HG02973 (cell line): ENCODE results near the gene GRAMD4.

Source experiments
- ATAC-seq: cut with Tn5 transposase; IDR thresholded peaks from one replicate; pipeline ENCODE4 v1.9.1; 2021; ENCODE audit warnings: moderate library complexity; ENCODE audit not compliant: unreplicated experiment

The GRAMD4 gene, protein sequence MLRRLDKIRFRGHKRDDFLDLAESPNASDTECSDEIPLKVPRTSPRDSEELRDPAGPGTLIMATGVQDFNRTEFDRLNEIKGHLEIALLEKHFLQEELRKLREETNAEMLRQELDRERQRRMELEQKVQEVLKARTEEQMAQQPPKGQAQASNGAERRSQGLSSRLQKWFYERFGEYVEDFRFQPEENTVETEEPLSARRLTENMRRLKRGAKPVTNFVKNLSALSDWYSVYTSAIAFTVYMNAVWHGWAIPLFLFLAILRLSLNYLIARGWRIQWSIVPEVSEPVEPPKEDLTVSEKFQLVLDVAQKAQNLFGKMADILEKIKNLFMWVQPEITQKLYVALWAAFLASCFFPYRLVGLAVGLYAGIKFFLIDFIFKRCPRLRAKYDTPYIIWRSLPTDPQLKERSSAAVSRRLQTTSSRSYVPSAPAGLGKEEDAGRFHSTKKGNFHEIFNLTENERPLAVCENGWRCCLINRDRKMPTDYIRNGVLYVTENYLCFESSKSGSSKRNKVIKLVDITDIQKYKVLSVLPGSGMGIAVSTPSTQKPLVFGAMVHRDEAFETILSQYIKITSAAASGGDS

DNA sequence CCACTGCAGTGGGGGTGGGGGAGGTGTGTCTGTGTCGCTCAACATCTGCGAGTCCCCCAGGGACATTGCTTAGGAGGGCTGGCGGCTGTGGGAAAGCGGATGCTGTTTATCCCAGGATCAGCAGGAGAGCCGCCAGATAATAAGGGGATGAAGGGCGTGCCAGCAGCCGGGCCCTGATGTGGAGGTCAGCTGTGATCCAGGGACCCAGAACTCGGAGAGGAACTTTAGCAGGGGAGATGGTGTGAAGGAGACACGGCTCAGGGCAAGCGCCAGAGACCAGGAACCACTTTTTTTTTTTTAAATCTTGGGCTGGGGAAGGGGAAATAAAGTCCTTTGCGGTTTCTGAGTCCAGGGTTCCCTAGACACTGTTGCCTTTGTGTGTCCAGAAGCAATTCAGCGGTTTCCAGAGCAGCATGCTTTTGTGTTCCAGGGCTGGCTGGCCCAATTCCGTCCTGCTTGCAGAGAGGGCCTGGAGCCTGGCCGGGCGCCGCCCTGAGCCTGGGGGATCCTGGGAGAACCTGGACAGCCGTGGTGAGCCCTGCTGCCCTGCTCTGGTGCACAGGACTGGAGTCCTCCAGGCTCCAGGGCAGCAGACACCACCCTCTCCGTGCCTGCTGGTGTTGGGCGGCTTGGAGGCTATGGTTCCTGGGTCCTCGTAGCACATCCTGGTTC lies at the start of gene GRAMD4:
Gene GRAMD4 (plus strand): TSS at position 557 of the 672 bp plus-strand sequence. CDS start 6,414 bp downstream, outside the sequence.
- ATAC-seq = no peak

DNA sequence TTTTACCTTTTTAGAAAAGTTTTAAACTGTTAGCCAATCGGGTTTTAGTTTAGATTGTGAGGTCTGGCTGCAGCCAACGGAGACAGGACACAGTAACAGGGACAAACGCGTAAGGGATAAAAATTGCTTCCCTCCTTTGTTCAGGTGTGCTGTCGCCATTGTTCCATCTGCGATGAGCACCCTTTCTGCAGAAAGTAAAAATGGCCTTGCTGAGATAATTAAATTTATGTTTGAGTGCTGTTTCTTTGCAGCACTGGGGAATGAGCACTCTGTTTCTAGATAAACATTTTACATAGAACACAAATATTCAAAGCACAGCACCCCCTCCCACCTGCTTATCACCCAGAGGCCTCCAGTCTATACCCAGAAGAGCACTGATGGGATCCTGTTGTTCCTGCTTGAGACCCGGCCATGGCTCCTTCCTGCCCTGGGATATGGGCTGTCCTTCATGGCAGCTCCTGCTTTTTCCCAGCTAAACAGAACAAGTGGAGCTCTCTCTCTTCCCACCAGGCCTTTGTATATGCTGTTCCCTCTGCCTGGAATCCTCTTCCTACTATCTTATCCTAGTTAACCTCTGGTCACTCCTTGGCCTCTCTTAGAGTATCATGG lies 48.4 kb upstream of the GRAMD4 start:
- ATAC-seq = no peak

DNA sequence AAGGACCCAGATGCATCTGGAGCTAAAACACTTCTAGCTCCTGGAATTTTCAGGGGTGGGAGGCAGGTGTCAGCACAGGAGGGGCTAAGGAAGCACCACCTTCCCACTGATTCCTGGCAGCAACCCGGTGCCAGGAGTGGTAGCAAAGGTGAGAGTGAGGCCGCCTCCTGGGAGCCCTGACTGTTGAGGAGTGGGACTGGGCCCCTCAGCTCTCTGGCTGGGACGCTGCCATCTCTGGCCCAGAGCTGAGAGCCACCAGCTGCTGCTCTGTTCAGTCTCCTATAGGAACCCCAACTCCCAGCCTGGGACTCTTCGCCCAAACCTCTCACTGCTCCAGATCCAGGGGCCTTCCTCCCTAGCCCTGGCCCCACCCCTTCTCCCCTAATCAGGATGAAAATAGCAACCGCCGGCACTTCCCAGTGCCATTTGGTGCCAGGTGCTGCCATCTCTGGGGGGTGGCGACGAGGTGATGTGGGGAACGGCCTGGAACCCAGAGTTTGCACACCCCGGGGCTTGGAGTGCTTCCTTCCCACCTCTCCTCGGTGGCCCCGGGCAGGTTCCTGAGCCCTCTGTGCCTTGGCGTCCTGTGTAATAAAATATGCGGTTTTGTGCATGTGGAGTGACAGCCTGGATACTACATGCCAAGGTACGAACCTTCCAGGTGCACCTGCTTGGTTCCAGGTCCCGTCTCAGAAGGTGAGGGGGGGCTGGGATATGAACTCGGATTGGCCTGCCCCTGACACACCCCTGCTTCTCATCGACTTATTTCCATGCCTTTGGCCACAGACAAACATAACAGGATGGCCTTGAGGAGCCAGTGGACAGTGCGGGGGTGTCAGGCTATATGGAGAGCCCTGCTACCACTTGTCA lies 47.0 kb upstream of the GRAMD4 start:
- no peak for ATAC-seq

DNA sequence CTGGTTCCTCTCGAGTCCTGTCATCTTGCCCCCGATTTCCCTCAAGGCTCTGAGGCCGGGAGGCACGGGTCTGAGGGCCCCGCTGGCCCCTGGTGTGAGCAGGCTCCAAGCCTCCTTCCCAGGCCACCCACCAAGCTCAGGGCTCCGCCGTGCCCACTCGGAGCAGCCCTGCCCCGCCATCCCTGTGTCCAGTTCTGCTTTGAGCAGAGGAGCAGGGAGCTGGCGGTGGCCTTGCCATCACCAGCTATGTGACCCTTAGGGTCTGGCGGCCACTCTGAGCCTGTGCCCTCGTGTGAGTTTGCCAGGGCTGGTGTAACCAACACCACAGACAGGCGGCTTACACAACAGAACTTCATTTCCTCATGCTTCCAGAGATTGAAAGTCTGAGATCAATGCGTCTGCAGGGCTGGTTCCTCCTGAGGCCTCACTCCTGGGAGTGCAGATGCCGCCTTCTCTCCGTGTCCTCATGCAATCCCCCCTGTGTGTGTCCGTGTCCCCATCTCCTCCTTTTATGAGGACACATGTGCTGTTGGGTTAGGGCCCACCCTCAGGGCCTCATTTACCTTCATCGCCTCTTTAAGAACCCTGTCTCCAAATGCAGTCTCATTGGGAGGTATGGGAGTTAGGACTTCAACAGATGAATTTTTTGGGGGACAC lies 46.3 kb upstream of the GRAMD4 start:
- ATAC-seq = no peak

DNA sequence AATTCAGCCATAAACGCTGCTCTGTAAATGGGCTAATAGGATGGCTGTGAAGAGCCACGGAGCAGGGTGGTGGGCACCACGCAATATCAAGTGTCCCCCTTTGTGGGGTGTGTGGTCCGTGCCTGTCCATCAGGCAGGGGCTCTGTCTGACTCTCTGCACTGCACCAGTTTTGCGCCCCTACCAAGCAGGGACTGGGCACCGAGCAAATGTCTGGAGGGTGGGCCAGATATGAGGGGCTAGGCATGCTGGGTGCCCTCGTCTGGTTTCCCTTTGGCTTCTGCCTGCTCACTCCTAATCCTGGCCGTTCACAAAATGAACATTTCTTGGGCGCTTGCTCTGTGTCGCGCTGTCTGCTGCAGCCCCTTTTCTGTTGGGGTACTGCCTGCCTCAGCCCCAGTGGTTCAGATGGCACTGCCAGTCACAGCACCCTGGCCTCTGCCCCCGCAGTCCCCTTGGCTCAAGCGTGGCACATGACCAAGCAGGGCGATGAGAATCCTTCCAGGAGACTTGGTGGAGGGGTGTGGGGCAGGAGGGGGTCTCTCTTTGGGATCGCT lies 45.7 kb upstream of the GRAMD4 start:
- ATAC-seq = no peak

DNA sequence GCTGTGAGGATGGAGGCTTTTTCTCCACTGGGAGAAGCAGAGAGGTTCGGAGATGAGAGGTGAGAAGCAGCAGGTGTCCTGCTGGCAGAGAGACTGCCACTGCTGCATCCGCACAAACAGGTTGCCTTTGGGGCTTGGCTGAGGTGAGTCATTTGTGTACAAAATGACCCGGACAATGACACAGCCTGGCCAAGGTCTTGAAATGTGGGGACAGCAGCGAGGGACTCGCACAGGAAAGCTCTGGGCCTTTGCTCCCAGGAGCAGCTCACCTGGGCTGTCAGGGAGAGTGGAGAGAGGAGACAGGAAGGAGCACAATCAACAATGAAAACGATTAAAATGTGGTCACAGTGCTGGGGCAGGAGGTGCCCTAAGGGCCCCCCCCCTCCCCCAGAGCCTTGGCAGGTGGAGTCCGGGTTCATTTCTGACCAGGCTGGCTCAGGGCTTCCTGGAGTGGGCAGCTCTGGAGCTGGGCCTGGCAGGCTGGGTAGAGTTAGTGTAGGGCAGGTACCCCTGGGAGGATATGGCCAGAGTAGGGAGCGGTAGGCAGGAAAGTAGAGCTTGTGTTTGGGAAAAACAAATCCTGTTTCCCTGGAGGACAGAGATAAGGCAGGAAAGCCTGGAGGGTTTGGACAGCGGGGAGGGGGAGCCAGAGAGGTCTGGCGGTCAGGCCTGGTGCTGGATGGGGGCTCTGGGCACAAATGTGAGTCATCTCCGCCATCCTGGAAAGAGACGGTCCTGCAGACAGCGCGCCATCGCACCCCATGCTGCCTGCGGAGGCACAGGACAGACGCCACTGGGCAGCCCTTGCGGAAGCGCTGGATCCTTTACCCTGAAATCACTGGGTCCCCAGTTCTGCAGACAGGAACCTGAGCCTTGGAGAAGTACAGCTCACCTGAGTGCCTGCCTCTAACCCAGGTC lies 44.9 kb upstream of the GRAMD4 start:
- no peak for ATAC-seq

DNA sequence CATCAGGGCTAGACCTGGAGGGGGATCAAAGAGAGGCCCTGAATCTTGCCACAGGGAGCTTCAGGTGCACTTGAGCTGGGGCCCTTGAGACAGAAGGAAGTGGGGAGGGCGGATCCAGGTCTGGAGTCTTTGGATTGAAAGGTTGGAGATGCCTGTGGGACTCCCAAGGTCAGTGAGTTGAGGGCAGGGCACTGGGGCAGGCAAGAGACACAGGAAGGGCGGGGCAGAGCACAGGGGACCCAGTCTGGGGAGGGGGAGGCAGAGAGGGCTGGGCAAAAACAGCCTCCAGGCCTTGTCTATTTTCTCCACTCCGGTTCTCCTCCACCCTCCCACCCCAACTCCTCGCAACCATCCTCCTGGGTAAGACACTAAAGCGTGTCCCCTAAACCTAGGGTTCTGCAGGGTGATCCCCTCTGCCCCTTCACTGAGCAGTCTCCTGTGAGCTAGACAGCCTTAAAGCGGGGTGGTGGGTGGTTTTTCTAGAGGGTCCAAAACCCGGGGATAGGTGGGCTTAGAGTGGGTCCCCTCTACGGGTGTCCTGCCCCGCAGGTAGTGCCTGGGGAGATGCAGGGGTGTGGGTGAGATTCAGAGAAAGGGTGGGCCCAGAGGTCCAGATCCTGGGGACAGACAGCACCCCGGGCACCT lies 44.2 kb upstream of the GRAMD4 start:
- ATAC-seq = no peak

DNA sequence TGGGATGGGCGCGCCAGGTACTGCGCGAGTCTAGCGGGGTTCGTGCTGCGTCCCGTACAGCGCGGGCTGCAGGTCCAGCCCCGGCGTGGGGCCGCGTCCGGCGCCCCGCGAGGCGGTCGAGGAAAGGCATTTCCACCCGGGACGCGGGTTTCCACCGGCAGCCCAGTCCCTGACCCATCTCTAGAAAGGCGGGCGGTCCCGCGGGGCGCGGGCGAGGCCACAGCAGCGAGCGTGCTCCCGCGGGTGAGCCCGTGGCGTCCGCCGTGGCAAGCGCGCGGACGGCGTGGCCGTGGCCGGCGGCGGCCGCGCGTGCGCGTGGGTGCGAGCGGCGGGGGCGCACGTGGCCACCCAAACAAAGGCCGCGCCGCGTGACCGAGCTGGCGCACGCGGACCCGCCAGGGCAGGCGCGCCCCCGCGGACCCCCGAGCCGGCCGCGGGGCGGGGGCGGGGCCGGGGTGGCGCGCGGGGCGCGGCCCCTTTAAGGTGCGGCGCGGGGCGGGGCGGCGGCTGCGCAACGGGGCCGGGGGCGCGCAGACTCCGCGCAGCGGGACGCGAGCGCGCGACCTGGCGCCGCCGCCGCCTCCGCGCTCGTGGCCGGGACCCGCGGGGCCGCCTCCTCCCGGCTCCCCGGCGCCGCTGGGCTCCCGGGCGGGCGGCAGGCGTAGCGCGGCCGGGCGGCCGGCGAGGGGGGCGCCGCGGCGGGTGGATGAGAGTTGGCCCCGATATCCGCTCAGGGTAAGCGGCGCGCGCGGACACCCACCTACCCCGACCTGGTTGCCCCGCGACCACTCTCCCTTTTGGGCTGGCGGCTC lies 43.4 kb upstream of the GRAMD4 start:
- no peak for ATAC-seq

DNA sequence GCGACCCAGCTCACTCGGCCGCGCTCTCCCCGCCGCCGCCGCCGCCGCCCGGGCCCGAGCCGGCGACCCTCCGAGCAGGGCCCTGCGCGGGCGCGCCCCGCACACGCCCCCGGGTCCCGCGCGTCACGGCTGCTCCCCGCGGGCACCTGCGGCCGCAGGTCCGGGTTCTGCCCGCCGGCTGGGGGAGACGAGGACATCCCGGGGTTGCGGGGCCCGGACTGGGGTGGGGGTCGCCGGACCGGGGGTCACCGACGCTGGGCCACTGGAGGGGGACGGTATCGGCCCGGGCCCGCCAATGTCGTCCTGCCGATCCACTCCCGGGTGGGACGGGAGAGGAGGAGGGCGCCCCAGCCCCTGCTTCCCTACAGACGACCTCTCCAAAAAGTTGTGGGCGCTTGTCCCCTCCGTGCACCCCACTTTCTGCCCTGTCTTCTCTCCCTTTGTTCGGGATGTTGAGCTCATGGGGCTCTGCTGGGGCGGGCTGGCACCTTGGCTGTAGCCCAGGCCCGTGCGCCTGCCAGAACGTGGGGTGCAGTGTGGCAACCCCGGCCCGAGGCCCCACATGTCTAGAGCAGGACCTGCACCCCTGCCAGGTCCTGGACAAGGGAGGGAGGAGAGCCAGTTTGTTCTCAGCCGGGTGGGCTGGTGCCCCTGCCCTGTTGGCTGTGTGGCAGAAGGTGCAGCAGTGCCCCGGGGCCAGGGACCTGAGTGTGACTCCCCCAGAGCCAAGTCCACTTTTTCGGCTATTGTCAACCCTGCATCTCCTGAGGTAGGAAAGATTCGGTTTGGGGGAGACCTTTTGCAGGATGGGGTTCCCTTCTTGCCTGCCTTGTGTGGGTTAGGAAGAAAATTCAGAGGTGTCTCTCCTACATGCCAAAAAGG lies 42.6 kb upstream of the GRAMD4 start:
- no peak for ATAC-seq

DNA sequence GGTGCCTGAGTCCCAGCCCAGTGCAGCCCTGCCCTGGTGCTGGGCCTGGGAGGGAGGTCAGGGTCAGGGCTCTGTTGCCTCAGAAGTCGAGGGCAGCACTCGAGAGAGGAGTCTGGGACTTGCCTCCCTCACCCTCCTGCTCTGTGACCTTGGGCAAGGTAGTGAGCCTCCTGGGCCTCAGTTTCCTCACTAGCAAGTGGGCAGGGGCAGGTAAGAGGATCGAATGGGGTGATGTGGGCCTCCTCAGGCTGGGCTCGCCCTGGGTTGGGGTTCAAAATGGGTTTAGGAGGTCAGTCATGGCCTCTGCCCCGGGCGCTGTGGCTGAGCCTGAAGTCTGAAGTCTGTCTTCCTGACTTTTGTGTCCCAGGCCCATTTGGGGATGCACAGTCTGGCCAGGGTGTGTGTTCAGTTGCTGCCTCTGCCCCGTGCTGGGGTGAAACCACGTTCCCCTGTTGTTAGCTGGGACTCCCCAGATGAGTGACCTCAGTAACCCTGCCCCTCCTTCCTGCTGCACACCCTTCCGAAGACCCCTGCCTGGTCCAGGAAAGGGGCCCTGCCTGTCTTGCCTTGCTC lies 41.8 kb upstream of the GRAMD4 start:
- no peak for ATAC-seq

DNA sequence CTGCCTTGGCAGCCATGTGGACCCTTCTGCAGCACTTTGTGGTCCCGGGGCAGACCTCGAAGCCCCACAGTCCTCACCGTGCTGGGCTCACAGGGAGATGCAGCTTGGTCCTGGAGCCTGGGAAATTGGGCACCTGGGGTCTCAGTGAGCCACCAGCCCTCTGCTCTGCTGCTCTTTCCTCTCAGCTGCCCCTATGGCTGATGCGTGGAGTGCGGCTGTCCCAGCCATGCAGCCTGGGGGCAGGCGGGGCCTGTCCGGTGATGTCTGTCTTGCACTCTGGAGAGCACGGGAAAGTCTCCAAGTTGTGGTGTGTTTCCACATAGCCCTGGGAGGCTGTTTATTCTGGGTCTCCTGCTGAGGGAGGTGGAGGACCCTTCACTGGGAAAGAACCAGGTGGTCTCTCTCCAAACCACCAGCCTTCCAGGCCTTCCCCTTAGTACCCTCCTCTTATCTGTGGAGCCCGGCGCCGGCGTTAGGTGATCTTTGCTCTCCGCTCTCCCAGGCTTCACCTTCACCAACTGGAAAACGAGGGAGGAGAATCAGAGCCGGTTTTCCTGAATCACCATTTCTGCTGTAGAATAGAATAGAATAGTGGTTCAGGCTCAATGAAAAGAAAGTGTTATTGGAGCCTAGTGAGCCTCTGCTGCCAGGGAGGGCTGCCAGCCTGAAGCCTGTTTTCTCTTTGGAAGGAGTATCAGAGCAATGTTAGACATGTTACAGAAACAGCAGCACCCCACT lies 41.2 kb upstream of the GRAMD4 start:
- ATAC-seq = no peak

DNA sequence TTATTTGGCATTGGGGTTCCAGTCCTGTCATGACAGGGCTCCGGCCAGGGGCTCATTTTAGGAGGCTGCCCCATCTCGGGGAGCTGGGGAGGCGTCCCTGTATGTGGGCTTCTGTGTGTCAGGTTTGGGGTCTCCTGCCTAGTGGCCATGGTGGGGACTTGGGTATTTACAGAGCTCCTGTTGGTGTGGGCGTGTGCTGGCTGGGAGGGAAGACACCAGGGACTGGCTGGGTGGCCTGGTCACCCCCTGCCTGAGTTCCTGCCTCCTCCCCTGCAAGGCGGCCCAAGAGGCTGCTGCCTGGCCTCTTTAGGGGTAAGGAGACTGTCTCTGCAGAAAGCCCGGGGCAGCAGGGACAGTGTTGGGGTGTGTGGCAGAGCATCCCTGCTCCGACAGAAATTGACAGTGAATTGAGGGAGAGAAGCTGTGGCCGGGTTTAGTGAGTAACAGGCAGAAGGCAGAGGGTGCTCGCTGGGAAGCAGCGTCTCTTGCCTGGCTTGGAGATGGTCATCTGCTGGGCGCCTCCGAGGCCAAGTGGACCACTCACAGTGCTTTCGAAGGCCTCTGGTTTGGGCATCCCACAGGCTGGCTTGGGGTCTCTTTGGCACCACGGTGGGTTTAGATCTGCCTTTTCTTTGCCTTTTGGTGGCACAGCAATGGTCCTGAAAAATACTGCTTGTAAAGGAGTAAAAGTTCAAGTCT lies 40.3 kb upstream of the GRAMD4 start:
- no peak for ATAC-seq

DNA sequence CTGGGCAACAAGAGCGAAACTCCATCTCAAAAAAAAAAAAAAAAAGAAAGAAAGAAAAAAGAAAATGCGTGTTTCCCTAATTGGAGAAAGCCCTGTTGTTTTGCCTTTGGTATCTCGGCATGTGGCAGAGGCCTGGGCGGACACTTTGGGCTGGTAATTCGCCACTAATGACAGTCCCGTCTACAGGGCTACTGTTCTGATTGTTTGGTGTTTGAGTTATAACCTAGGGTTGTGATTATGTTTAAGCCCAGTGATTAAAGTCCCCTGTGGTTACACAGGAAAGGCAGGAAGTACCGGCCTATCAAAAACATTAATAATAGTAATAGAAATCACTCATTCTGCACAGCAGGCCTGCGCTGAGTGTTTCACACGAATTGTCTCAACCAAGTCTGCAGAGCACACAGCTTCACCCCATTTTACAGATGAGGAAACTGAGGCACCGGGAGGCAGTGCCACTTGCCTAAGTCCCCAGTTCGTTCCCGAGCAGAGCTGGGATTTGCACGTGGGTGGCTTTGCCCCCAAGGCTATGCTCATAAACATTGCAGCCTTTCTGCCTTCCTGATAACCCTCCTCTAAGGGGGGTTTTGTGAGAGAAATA lies 39.1 kb upstream of the GRAMD4 start:
- no peak for ATAC-seq

DNA sequence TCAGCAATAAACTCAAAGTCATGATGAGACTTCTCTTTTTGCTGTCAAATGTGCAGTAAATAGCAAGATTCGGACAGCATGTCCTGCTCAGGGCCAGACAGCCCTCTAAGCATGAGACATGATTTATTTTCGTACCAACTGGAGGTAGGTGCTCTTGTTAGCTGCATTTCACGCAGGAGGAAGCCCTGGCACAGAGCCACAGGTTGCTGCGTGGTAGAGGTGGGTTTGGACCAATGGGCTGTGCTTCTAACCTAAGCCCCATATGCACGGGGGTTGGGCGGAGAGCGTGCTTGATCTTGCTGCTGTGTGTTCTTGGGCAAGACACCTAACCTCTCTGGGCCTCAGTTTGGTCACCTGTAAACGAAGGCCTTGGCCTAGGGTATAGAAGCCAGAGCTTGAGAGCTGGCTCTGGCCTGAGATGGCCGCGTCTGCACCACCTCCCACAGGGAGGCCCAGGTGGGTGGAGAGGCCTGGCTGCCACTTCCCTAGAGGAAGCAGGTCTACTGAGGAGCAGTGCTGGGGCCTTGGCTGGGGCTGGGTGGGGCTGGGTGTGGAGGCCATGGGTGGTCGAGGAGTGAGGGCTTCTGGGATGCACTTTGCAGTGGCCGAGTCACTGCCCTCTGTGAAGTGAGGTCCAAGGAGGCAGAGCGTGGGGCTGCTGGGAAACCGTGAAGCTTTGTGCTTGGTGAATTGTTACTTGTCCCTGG lies 38.5 kb upstream of the GRAMD4 start:
- no peak for ATAC-seq
